ENCODE data around the gene NUDT7.

- TF ChIP-seq ELF4 (CRISPR knock-in tag; IDR thresholded peaks at IDR 0.05; ENCODE audit: low read depth) (no peak), CTCF (IDR thresholded peaks at IDR 0.05) (no peak), ZNF263 (CRISPR knock-in tag; IDR thresholded peaks at IDR 0.05; ENCODE audit: low read depth) (no peak), CREM (CRISPR knock-in tag; IDR thresholded peaks at IDR 0.05) (no peak), ESRRA (CRISPR knock-in tag; IDR thresholded peaks at IDR 0.05; ENCODE audit: borderline replicate concordance) (no peak), SMAD3 (CRISPR knock-in tag; IDR thresholded peaks at IDR 0.05; ENCODE audit: borderline replicate concordance) (no peak), ETV6 (CRISPR knock-in tag; IDR thresholded peaks at IDR 0.05) (no peak), NFYB (CRISPR knock-in tag; conservative IDR thresholded peaks at IDR 0.05; ENCODE audit: low read depth) (no peak), KAT7 (CRISPR knock-in tag; IDR thresholded peaks at IDR 0.05; ENCODE audit: borderline replicate concordance) (no peak), CBFB (CRISPR knock-in tag; IDR thresholded peaks at IDR 0.05; ENCODE audit: low read depth) (no peak)
Measured at GRCh38 chr16:77684181-77684526, 38.2 kb upstream of the NUDT7 start.
